Bronchial epithelial cell (primary cell): Measurements from ENCODE around the gene SLC8A1. TPM values are rescaled to one million over a fixed set of nuclear protein-coding genes. Genes with fewer than 3 reads are reported as not detected.

ENCODE experiments used
- DNase-seq: peaks from one replicate; pipeline ENCODE4 v3.0.0-alpha.2; 2010; ENCODE audit warnings: low read depth
- FAIRE-seq: peaks from 2 replicates; lab custom pipeline; 2011; peaks lifted over from hg19 to GRCh38; lab: Jason Lieb, UNC
- H3K27me3 ChIP-seq: 2 replicates; pipeline ENCODE4 v1.5.1; 2011; ENCODE audit warnings: low read length; ENCODE audit not compliant: control insufficient read depth, insufficient read depth
- H3K36me3 ChIP-seq: 2 replicates; pipeline ENCODE4 v1.5.1; 2011; ENCODE audit warnings: low read length; ENCODE audit not compliant: control insufficient read depth, insufficient read depth
- H3K4me3 ChIP-seq: 2 replicates; pipeline ENCODE4 v1.5.1; 2011; ENCODE audit warnings: mild to moderate bottlenecking, low read depth, low read length, control low read depth
- total RNA-seq: library from RNA; depleted of rRNA; stranded (reverse); fragments of >200 nt; gene quantifications from 2 replicates; pipeline ENCODE4 v1.2.1, GENCODE V29; 2014
- TF ChIP-seq, protein P1 (sequence below): IDR thresholded peaks from 2 replicates; pipeline ENCODE4 v1.5.1; 2011; ENCODE audit warnings: mild to moderate bottlenecking, moderate library complexity, low read length, control low read depth, inconsistent platforms; ENCODE audit not compliant: insufficient read depth, severe bottlenecking

Gene SLC8A1
- total RNA-seq, 1 donor from 2014 or later, result 3.7 TPM

DNA sequence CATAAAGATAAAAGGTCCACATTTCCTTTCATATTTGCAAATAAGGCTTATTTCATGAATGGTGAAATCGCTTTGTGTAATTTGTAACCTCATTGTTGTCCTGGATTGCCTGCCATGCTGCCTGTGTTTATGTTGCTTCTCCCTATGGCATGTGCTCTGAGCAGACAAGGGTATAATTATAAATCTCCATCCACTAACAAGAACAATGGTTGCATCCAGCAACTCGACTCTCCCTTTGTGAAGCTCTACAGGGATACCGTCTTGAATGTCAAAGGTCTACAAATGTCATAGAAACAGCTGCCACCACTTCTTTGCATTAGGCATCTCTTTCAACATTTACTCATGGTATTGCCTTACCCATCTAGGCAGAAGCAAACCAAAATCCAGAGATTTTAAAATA, 209.6 kb downstream of the SLC8A1 start:
- no peak for FAIRE-seq
- TF ChIP-seq, protein P1, sequence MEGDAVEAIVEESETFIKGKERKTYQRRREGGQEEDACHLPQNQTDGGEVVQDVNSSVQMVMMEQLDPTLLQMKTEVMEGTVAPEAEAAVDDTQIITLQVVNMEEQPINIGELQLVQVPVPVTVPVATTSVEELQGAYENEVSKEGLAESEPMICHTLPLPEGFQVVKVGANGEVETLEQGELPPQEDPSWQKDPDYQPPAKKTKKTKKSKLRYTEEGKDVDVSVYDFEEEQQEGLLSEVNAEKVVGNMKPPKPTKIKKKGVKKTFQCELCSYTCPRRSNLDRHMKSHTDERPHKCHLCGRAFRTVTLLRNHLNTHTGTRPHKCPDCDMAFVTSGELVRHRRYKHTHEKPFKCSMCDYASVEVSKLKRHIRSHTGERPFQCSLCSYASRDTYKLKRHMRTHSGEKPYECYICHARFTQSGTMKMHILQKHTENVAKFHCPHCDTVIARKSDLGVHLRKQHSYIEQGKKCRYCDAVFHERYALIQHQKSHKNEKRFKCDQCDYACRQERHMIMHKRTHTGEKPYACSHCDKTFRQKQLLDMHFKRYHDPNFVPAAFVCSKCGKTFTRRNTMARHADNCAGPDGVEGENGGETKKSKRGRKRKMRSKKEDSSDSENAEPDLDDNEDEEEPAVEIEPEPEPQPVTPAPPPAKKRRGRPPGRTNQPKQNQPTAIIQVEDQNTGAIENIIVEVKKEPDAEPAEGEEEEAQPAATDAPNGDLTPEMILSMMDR, result no peak
- Histone ChIP-seq H3K4me3 (no peak overlapping the region), H3K36me3 (no peaks in the 10 kb centered on the region), H3K27me3 (no peaks in the 10 kb centered on the region)
- no peak for DNase-seq

DNA sequence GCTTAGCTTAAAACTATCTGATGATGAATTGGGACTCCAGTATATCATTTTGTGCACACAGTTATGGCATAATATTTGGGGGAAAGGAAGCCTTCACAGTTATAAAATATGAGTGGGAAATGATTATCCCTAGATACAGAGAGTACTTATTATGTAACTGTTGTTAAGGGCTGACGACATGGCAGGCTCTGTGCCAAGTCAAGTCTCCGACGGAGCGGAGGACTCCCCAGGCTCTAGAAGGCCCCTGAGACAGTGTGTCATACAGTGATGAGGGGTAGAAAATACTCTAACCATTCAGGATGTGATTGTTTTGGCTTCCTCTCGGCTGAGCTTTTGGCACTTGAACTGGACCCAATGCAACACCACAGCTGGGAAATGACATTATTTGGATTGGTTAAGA, 211.8 kb downstream of the SLC8A1 start:
- no peak overlapping the region for H3K4me3 ChIP-seq
- no peaks in the 10 kb centered on the region for H3K27me3 ChIP-seq
- no peak for FAIRE-seq
- peak; percentile 83 for DNase-seq
- H3K36me3 ChIP-seq, result no peaks in the 10 kb centered on the region
- TF ChIP-seq, protein P1, result no peak

DNA sequence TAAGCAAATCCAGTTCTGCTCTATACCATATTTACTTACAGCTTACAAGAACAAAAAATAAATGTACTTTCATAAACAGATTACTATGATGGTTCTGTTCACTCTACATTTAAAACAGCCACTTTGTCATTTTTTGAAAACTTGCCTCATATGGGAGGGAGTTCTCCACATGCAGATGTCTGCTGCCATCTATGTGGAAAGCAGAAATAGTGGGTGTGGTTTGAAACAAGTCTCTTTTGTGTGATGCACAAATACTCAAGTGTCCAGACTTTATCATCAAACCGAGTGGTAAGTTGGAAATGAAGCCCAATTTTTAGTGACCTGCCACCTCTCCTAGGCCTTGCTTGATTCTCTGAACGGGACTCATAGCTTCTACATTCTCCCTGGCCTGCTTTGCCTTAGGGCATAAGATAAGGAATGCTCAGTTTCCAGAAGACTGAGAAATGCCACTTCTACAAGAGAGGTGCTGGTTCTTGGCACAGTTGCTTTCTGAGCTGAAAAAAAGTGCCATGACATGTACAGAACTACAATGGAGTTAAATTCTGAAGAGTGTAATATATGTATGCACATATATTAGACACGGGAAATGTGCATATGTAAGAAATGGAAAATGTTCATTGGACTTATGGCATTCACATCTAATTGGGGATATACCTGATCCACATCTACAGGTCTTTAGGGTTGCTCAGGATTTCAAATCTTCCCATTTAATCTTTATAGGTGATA, 221.0 kb downstream of the SLC8A1 start:
- TF ChIP-seq, protein P1, result no peak
- no peak for DNase-seq
- peak; percentile 83 for FAIRE-seq

DNA sequence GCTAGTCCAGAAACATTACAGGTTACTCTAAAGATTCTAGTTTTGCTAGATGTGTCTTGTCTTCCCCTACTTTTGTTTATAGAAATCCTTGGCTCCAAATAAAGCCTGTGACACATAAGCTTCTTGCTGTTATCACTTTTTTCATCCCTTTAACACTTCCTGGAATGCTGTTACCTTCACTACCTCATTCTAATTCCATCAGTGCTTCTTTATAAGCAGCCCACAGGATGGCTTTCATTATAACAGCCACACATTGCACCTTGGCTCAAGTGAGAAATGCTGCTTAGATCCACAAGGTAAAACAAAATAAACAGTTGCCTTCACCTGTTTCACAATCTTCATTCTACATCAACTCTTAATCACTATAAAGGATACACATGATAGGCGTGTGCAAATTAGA, 221.7 kb downstream of the SLC8A1 start:
- DNase-seq, result no peak
- FAIRE-seq, result no peak
- H3K27me3 ChIP-seq, result no peaks in the 10 kb centered on the region

More for the DNA sequence above, 221.0 kb downstream of the SLC8A1 start:
- no peaks in the 10 kb centered on the region for H3K36me3 ChIP-seq
- H3K4me3 ChIP-seq, result no peak overlapping the region
- no peaks in the 10 kb centered on the region for H3K27me3 ChIP-seq

DNA sequence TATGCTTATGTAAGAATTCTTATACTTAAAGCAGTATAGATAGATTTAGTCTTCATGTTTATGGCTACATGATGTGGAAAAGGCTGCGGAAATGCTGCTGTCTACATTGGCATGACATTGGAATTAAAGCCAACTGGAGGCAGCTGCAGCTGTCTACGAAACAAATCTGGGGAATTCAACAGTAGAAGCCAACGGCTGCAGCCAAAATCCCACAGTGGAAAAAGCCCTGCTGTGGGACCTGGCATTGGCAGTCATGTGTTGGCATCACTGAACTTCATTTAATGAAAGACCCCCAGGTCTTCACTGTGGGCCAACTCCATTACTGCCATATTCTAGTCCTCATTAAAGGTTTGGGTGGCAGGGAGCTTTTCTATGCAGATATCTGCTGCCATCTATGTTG, 223.6 kb downstream of the SLC8A1 start:
- FAIRE-seq, result no peak
- TF ChIP-seq, protein P1, result no peak
- Histone ChIP-seq H3K36me3 (no peaks in the 10 kb centered on the region), H3K27me3 (no peaks in the 10 kb centered on the region), H3K4me3 (no peak overlapping the region)
- no peak for DNase-seq

More for the DNA sequence above, 221.7 kb downstream of the SLC8A1 start:
- TF ChIP-seq, protein P1, result no peak
- H3K36me3 ChIP-seq, result no peaks in the 10 kb centered on the region
- H3K4me3 ChIP-seq, result no peak overlapping the region

DNA sequence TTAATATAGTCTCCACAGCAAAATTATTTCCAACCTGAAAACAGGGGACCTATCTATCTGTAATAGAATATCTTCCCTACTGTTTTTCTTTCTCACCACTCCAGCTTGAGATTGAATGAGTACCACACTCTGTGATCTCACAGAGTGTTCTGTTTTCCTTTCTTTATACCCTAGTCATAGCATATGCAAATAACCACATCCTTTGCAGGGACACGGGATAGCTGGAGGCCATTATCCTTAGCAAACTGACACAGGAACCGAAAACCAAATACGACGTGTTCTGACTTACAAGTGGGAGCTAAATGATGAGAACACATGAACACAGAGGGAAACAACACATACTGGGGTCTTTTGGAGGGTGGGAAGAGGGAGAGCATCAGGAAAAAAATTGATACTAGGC, 224.7 kb downstream of the SLC8A1 start:
- no peak for FAIRE-seq
- H3K4me3 ChIP-seq, result no peak overlapping the region
- TF ChIP-seq, protein P1, result no peak
- H3K27me3 ChIP-seq, result no peaks in the 10 kb centered on the region
- no peaks in the 10 kb centered on the region for H3K36me3 ChIP-seq
- peak; percentile 65 for DNase-seq
